ENCODE results near the gene IL17RB. TPM values are rescaled to one million over a fixed set of nuclear protein-coding genes. Genes with fewer than 3 reads are reported as not detected.

IL17RB gene
- total RNA-seq, 2 donors from 2014 or later: 6.2 to 8.4 TPM

DNA sequence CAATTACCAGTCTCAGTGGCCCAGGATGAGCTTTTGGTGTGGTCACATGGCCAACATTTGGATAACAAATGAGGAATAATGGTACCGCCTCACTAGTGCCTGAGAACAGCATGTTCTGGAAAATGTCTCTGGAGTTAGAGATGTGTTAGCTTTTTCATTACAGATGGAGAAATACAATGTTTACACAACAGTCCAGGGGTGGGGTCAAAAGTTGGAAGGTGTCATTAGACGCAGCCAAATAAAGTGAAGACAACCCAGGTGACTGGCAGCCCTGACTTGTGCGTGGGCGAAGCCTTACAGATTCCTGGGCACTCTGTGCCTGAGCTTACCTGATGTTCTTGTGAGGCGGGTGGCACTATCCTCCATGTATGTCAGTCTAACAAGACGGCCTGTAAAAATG lies 12.8 kb downstream of the IL17RB start:
- Histone ChIP-seq H3K36me3 (ENCODE audit: control insufficient read depth, insufficient read depth, low read length) (peaks cover 36% of the 10 kb centered on the region), H3K4me3 (ENCODE audit: low read length) (no peak overlapping the region), H3K9ac (ENCODE audit: extremely low read depth, low read length, poor library complexity, severe bottlenecking) (no peak overlapping the region), H3K27me3 (ENCODE audit: control insufficient read depth, insufficient read depth, low read length, poor library complexity, severe bottlenecking) (no peaks in the 10 kb centered on the region), H3K27ac (ENCODE audit: low read depth, low read length) (no peak overlapping the region), H3K9me3 (ENCODE audit: control insufficient read depth, low read length) (no peaks in the 10 kb centered on the region), H3K4me1 (ENCODE audit: control insufficient read depth, insufficient read depth, low read length) (no peaks in the 10 kb centered on the region)
- Mint-ChIP-seq H3K4me1 (no peaks in the 10 kb centered on the region), H3K9me3 (no peaks in the 10 kb centered on the region), H3K36me3 (ENCODE audit: low read depth) (peaks cover 41% of the 10 kb centered on the region), H3K27me3 (ENCODE audit: insufficient read depth) (no peaks in the 10 kb centered on the region), H3K4me3 (no peak overlapping the region), H3K27ac (no peak overlapping the region)
- no peak for DNase-seq
- TF ChIP-seq, protein P1, sequence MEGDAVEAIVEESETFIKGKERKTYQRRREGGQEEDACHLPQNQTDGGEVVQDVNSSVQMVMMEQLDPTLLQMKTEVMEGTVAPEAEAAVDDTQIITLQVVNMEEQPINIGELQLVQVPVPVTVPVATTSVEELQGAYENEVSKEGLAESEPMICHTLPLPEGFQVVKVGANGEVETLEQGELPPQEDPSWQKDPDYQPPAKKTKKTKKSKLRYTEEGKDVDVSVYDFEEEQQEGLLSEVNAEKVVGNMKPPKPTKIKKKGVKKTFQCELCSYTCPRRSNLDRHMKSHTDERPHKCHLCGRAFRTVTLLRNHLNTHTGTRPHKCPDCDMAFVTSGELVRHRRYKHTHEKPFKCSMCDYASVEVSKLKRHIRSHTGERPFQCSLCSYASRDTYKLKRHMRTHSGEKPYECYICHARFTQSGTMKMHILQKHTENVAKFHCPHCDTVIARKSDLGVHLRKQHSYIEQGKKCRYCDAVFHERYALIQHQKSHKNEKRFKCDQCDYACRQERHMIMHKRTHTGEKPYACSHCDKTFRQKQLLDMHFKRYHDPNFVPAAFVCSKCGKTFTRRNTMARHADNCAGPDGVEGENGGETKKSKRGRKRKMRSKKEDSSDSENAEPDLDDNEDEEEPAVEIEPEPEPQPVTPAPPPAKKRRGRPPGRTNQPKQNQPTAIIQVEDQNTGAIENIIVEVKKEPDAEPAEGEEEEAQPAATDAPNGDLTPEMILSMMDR (conservative IDR thresholded peaks at IDR 0.05): no peak
- WGBS, 2 experiments (ENCODE audit: insufficient coverage in 1 of 2, insufficient read length in 1 of 2): 88 to 93% methylated on average over 3 to 6 of the region's 6 CpGs

DNA sequence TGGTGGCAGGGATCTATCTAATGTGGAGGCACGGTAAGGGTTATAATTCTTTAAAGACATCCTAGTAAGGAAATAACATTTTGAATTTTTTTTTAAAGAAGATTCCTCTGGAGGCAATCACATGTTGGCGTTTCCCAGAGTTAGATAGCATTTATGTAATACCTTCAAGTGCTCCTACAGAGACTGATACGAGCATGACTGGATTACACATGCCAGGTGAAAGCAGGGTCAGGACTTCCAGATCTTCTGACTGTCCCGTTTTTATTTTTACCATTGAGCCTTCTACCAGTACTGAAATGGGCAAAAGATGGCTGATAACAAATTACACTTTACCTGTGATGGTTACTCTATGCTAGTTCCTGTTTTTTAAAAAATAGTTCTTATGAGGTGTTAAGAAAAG lies 13.8 kb downstream of the IL17RB start:
- Mint-ChIP-seq H3K9me3 (no peaks in the 10 kb centered on the region), H3K27me3 (ENCODE audit: insufficient read depth) (no peaks in the 10 kb centered on the region), H3K4me1 (no peaks in the 10 kb centered on the region), H3K4me3 (no peak overlapping the region), H3K36me3 (ENCODE audit: low read depth) (peaks cover 50% of the 10 kb centered on the region), H3K27ac (no peak overlapping the region)
- TF ChIP-seq, protein P1 (conservative IDR thresholded peaks at IDR 0.05): no peak
- Histone ChIP-seq H3K36me3 (ENCODE audit: control insufficient read depth, insufficient read depth, low read length) (peaks cover 43% of the 10 kb centered on the region), H3K9ac (ENCODE audit: extremely low read depth, low read length, poor library complexity, severe bottlenecking) (no peak overlapping the region), H3K4me3 (ENCODE audit: low read length) (no peak overlapping the region), H3K27me3 (ENCODE audit: control insufficient read depth, insufficient read depth, low read length, poor library complexity, severe bottlenecking) (no peaks in the 10 kb centered on the region), H3K27ac (ENCODE audit: low read depth, low read length) (no peak overlapping the region), H3K4me1 (ENCODE audit: control insufficient read depth, insufficient read depth, low read length) (no peaks in the 10 kb centered on the region), H3K9me3 (ENCODE audit: control insufficient read depth, low read length) (no peaks in the 10 kb centered on the region)
- no peak for DNase-seq
- 94 to 98% methylated on average over 4 of the region's 4 CpGs for WGBS, 2 experiments (ENCODE audit: insufficient coverage in 1 of 2, insufficient read length in 1 of 2)

GRCh38 chr3:53862241-53862640 lies 15.9 kb downstream of the IL17RB start:
- Histone ChIP-seq H3K36me3 (ENCODE audit: control insufficient read depth, insufficient read depth, low read length) (peaks cover 53% of the 10 kb centered on the region), H3K4me3 (ENCODE audit: low read length) (no peak overlapping the region), H3K9me3 (ENCODE audit: control insufficient read depth, low read length) (no peaks in the 10 kb centered on the region), H3K27me3 (ENCODE audit: control insufficient read depth, insufficient read depth, low read length, poor library complexity, severe bottlenecking) (no peaks in the 10 kb centered on the region), H3K9ac (ENCODE audit: extremely low read depth, low read length, poor library complexity, severe bottlenecking) (no peak overlapping the region), H3K4me1 (ENCODE audit: control insufficient read depth, insufficient read depth, low read length) (no peaks in the 10 kb centered on the region), H3K27ac (ENCODE audit: low read depth, low read length) (no peak overlapping the region)
- TF ChIP-seq, protein P1 (conservative IDR thresholded peaks at IDR 0.05): no peak
- H3K27me3 Mint-ChIP-seq (ENCODE audit: insufficient read depth): no peaks in the 10 kb centered on the region
- peaks cover 59% of the 10 kb centered on the region for H3K36me3 Mint-ChIP-seq (ENCODE audit: low read depth)
- H3K4me3 Mint-ChIP-seq: no peak overlapping the region
- WGBS, 2 experiments (ENCODE audit: insufficient coverage in 1 of 2, insufficient read length in 1 of 2): 85 to 90% methylated on average over 1 to 3 of the region's 3 CpGs
- H3K27ac Mint-ChIP-seq: no peak overlapping the region
- no peak for DNase-seq
- H3K4me1 Mint-ChIP-seq: no peaks in the 10 kb centered on the region
- H3K9me3 Mint-ChIP-seq: no peaks in the 10 kb centered on the region
